GM21526 (cell line): Measurements from ENCODE around the gene CPM.
A peak's percentile ranks its signal among the peaks of the same experiment; 100 is the strongest.

Experiments used
- ATAC-seq: cut with Tn5 transposase; IDR thresholded peaks from one replicate; pipeline ENCODE4 v1.9.1; 2021; ENCODE audit warnings: moderate library complexity; ENCODE audit not compliant: unreplicated experiment, low FRiP score

The CPM gene

GRCh38 chr12:68957273-68957672 lies 24.3 kb upstream of the CPM start:
- no peak for ATAC-seq

- no peak for ATAC-seq
Measured at GRCh38 chr12:68956466-68956865, 23.5 kb upstream of the CPM start.

GRCh38 chr12:68954811-68955210 lies 21.8 kb upstream of the CPM start:
- no peak for ATAC-seq

- no peak for ATAC-seq
Measured at GRCh38 chr12:68953536-68953935, 20.6 kb upstream of the CPM start.

- no peak for ATAC-seq
Measured at GRCh38 chr12:68951652-68952051, 18.7 kb upstream of the CPM start.

GRCh38 chr12:68950511-68950910 lies 17.5 kb upstream of the CPM start:
- no peak for ATAC-seq

- ATAC-seq, result no peak
Measured at GRCh38 chr12:68945255-68945654, 12.3 kb upstream of the CPM start.

- ATAC-seq, result no peak
Measured at GRCh38 chr12:68944296-68945076, 11.5 kb upstream of the CPM start.

GRCh38 chr12:68943848-68944247 lies 10.9 kb upstream of the CPM start:
- ATAC-seq, result no peak

- no peak for ATAC-seq
Measured at GRCh38 chr12:68940731-68941130, 7.8 kb upstream of the CPM start.

- ATAC-seq, result no peak
Measured at GRCh38 chr12:68939505-68939904, 6.5 kb upstream of the CPM start.

- no peak for ATAC-seq
Measured at GRCh38 chr12:68934392-68934791, 1.4 kb upstream of the CPM start.

GRCh38 chr12:68932128-68932960 lies 627 bp downstream of the CPM start:
- peak; percentile 37 for ATAC-seq

- ATAC-seq, result no peak
Measured at GRCh38 chr12:68930178-68930577, 2.8 kb downstream of the CPM start.

- ATAC-seq, result no peak
Measured at GRCh38 chr12:68924546-68924945, 8.4 kb downstream of the CPM start.

- ATAC-seq, result no peak
Measured at GRCh38 chr12:68919581-68920239, 13.3 kb downstream of the CPM start.

GRCh38 chr12:68918960-68919359 lies 14.0 kb downstream of the CPM start:
- ATAC-seq, result no peak

- ATAC-seq, result no peak
Measured at GRCh38 chr12:68915055-68915454, 17.9 kb downstream of the CPM start.

- ATAC-seq, result no peak
Measured at GRCh38 chr12:68913682-68914081, 19.3 kb downstream of the CPM start.

- no peak for ATAC-seq
Measured at GRCh38 chr12:68912916-68913315, 20.1 kb downstream of the CPM start.

- ATAC-seq, result no peak
Measured at GRCh38 chr12:68911197-68911718, 21.7 kb downstream of the CPM start.
